Endothelial cell (in vitro differentiated cells): ENCODE measurements around the gene KIAA1958. TPM values are rescaled to one million over a fixed set of nuclear protein-coding genes. Genes with fewer than 3 reads are reported as not detected.

Experiments
- DNase-seq: peaks from one replicate; pipeline ENCODE4 v3.0.0; 2021; ENCODE audit warnings: low spot score
- H3K27ac Mint-ChIP-seq: one replicate; pipeline ENCODE4 v1.8.0; 2021; ENCODE audit warnings: mixed read lengths, inconsistent platforms; ENCODE audit not compliant: unreplicated experiment
- H3K27me3 Mint-ChIP-seq: one replicate; pipeline ENCODE4 v1.8.0; 2021; ENCODE audit warnings: mild to moderate bottlenecking, moderate library complexity, mixed read lengths, inconsistent platforms; ENCODE audit not compliant: unreplicated experiment
- H3K36me3 Mint-ChIP-seq: one replicate; pipeline ENCODE4 v1.8.0; 2021; ENCODE audit warnings: mild to moderate bottlenecking, low read depth, mixed read lengths, inconsistent platforms; ENCODE audit not compliant: unreplicated experiment
- H3K4me1 Mint-ChIP-seq: one replicate; pipeline ENCODE4 v1.8.0; 2021; ENCODE audit warnings: mild to moderate bottlenecking, mixed read lengths, inconsistent platforms; ENCODE audit not compliant: unreplicated experiment
- H3K4me3 Mint-ChIP-seq: one replicate; pipeline ENCODE4 v1.8.0; 2021; ENCODE audit warnings: mild to moderate bottlenecking, mixed read lengths, inconsistent platforms; ENCODE audit not compliant: unreplicated experiment
- H3K9me3 Mint-ChIP-seq: one replicate; pipeline ENCODE4 v1.8.0; 2021; ENCODE audit warnings: mixed read lengths, inconsistent platforms; ENCODE audit not compliant: unreplicated experiment
- CTCF ChIP-seq: fragments of 200-600 bp; sonication (generic); IDR thresholded peaks from one replicate; pipeline ENCODE4 v1.5.0; 2021; ENCODE audit warnings: antibody characterized with exemption; ENCODE audit not compliant: unreplicated experiment
- total RNA-seq: library from RNA; stranded (reverse); fragmentation: NEBNext Ultra II Directional; extraction: Animal tissue kit (Norgen Biotek cat#: 25700); gene quantifications from one replicate; pipeline ENCODE4 v1.2.1, GENCODE V29; 2021; ENCODE audit not compliant: unreplicated experiment

The KIAA1958 gene
- total RNA-seq, 1 donor from 2014 or later, result 15.1 TPM

- DNase-seq, result no peak
- no peak for TF ChIP-seq CTCF
- Mint-ChIP-seq H3K27me3 (no peaks in the 10 kb centered on the region), H3K36me3 (no peaks in the 10 kb centered on the region), H3K9me3 (no peaks in the 10 kb centered on the region), H3K4me1 (peaks cover 2% of the 10 kb centered on the region), H3K4me3 (no peak overlapping the region), H3K27ac (no peak overlapping the region)
Measured at GRCh38 chr9:112542593-112543292, 56.1 kb downstream of the KIAA1958 start.

- H3K4me1 Mint-ChIP-seq, result peaks cover 13% of the 10 kb centered on the region
- no peak overlapping the region for H3K4me3 Mint-ChIP-seq
- H3K27ac Mint-ChIP-seq, result no peak overlapping the region
- H3K27me3 Mint-ChIP-seq, result no peaks in the 10 kb centered on the region
- no peak for DNase-seq
- no peak for TF ChIP-seq CTCF
- H3K36me3 Mint-ChIP-seq, result no peaks in the 10 kb centered on the region
- no peaks in the 10 kb centered on the region for H3K9me3 Mint-ChIP-seq
Measured at GRCh38 chr9:112544477-112544876, 57.9 kb downstream of the KIAA1958 start.

GRCh38 chr9:112545237-112545636 lies 58.6 kb downstream of the KIAA1958 start:
- H3K9me3 Mint-ChIP-seq, result no peaks in the 10 kb centered on the region
- H3K27ac Mint-ChIP-seq, result no peak overlapping the region
- H3K4me1 Mint-ChIP-seq, result peaks cover 15% of the 10 kb centered on the region
- H3K27me3 Mint-ChIP-seq, result no peaks in the 10 kb centered on the region
- TF ChIP-seq CTCF, result no peak
- H3K36me3 Mint-ChIP-seq, result no peaks in the 10 kb centered on the region
- DNase-seq, result no peak
- no peak overlapping the region for H3K4me3 Mint-ChIP-seq

DNA sequence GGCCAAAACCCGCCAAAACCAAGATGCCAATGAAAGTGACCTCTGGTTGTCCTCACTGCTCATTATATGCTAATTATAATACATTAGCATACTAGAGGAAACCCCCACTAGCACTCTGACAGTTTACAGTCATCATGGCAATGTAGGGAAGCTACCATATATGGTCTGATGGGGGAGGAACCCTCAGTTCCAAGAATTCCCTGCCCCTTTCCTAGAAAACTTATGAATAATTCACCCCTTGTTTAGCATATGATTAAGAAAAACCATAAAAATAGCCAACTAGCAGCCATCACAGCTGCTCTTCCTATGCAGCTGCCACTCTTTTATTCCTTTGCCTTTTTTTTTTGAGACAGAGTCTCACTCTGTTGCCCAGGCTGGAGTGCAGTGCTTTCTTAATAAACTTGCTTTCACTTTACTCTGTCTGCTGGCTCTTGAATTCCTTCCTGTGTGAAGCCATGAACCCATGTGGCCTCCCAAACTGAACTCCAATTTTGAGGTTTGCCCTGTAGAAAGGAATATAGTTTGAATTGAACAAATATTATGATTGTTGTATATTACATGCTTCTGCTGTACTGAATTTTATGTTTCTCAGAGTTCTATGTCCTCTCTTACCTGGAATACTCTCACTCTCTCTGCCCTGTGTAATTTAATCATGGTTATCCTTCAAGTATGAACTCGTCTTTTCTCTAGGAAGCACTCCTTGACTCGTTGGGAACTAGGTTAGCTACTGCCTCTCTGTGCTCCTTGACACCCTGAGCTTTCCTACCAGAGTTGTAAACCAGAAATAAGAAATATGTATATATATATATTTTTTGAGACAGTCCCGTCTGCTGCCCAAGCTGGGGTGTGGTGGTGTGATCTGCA lies 59.8 kb downstream of the KIAA1958 start:
- Mint-ChIP-seq H3K9me3 (no peaks in the 10 kb centered on the region), H3K4me3 (no peak overlapping the region), H3K4me1 (peaks cover 15% of the 10 kb centered on the region), H3K27me3 (no peaks in the 10 kb centered on the region), H3K36me3 (no peaks in the 10 kb centered on the region), H3K27ac (no peak overlapping the region)
- DNase-seq, result no peak
- TF ChIP-seq CTCF, result no peak

- no peak overlapping the region for H3K4me3 Mint-ChIP-seq
- no peaks in the 10 kb centered on the region for H3K9me3 Mint-ChIP-seq
- H3K27ac Mint-ChIP-seq, result no peak overlapping the region
- H3K4me1 Mint-ChIP-seq, result peaks cover 18% of the 10 kb centered on the region
- H3K36me3 Mint-ChIP-seq, result no peaks in the 10 kb centered on the region
- no peak for TF ChIP-seq CTCF
- no peaks in the 10 kb centered on the region for H3K27me3 Mint-ChIP-seq
- DNase-seq, result no peak
Measured at GRCh38 chr9:112548051-112548440, 61.4 kb downstream of the KIAA1958 start.
